HG03432 (cell line): Measurements from ENCODE around the gene NEDD4L.

ENCODE experiments used
- ATAC-seq: cut with Tn5 transposase; IDR thresholded peaks from one replicate; pipeline ENCODE4 v1.9.1; 2021; ENCODE audit warnings: mild to moderate bottlenecking, moderate library complexity; ENCODE audit not compliant: unreplicated experiment

Gene NEDD4L

GRCh38 chr18:58438161-58438957 lies 394.3 kb downstream of the NEDD4L start:
- no peak for ATAC-seq

GRCh38 chr18:58438958-58439300 lies 394.9 kb downstream of the NEDD4L start:
- no peak for ATAC-seq

DNA sequence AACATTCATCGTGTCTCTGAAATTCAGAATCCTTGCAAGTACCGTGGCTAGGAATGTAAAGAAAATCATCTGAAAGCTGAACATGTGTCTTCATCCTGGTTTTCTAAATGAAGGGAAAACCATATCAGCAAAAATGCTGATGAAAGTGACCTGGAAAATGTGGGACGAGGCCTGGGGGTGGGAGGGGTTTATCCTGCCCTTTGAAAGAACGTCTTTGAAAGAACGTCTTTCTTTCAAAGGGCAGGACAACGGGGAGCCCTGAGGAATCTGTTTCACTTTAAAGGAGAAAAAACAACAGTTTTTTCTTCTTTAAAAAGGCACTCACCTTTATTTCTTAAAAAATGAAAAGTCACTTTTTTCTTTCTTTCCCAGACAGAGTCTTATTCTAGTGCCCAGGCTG lies 399.6 kb downstream of the NEDD4L start:
- no peak for ATAC-seq

GRCh38 chr18:58446391-58447060 lies 402.5 kb downstream of the NEDD4L start:
- no peak for ATAC-seq

- no peak for ATAC-seq
Observed at GRCh38 chr18:58447402-58448095, 403.5 kb downstream of the NEDD4L start.

DNA sequence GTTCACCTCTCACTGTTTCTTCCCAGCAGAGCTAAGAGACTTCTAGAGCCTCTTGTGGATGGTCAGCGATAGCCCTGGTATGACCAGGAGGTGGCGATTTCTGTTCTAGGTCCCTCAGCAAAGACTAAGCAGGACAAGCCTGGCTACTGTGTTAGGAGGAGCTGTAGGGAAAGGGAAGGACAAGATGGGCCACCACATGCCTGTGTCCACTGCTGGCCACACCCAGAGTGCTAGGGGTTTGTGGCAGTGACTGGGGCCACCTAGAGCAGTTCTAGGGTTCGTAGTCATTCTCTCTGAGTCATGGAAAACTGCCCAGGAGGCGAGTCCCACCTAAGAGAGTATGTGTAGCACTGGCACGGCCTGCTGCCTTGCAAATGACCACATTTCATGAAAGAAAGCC lies 405.4 kb downstream of the NEDD4L start:
- ATAC-seq, result no peak
